Kidney (tissue), 14 donors: ENCODE measurements around the gene PSTPIP2. TPM values are rescaled to one million over a fixed set of nuclear protein-coding genes. Genes with fewer than 3 reads are reported as not detected.

Source experiments
- DNase-seq, 5 donors: peaks; one replicate each; pipeline ENCODE4 v3.0.0-alpha.2; 2013 to 2020
- FAIRE-seq: peaks from 2 replicates; lab custom pipeline; 2012; peaks lifted over from hg19 to GRCh38; lab: Jason Lieb, UNC
- H3K27ac ChIP-seq, 2 donors: one replicate each; pipeline ENCODE4 v1.7.0; 2013; ENCODE audit warnings: low read depth in 2 of 2, low read length in 2 of 2, inconsistent platforms in 1 of 2
- H3K27me3 ChIP-seq: one replicate; pipeline ENCODE4 v1.7.1; 2013; ENCODE audit warnings: low read length, inconsistent platforms; ENCODE audit not compliant: control insufficient read depth, insufficient read depth
- H3K36me3 ChIP-seq, 3 donors: one replicate each; pipeline versions ENCODE4 v1.7.0 to v1.7.1; 2013; ENCODE audit warnings: low read length in 3 of 3, control low read depth in 1 of 3, inconsistent platforms in 1 of 3; ENCODE audit not compliant: insufficient read depth in 3 of 3, control insufficient read depth in 2 of 3
- H3K4me1 ChIP-seq, 3 donors: one replicate each; pipeline versions ENCODE4 v1.7.0 to v1.7.1; 2013; ENCODE audit warnings: low read length in 3 of 3, inconsistent platforms in 1 of 3, low read depth in 1 of 3; ENCODE audit not compliant: control insufficient read depth in 2 of 3, insufficient read depth in 2 of 3
- H3K4me3 ChIP-seq, 3 donors: one replicate each; pipeline versions ENCODE4 v1.7.0 to v1.8.1; 2013; ENCODE audit warnings: low read length in 3 of 3, control low read depth in 1 of 3, inconsistent platforms in 1 of 3
- H3K9ac ChIP-seq, 3 donors: one replicate each; pipeline versions ENCODE4 v1.7.0 to v1.7.1; 2013; ENCODE audit warnings: low read length in 3 of 3, control low read depth in 1 of 3, inconsistent platforms in 1 of 3
- H3K9me3 ChIP-seq, 3 donors: one replicate each; pipeline versions ENCODE4 v1.7.0 to v1.7.1; 2013; ENCODE audit warnings: low read length in 3 of 3, control low read depth in 1 of 3, inconsistent platforms in 1 of 3; ENCODE audit not compliant: control insufficient read depth in 2 of 3, insufficient read depth in 1 of 3
- CTCF ChIP-seq: IDR thresholded peaks from 3 replicates; pipeline ENCODE4 v1.5.1; 2012; ENCODE audit warnings: mild to moderate bottlenecking, moderate library complexity, borderline replicate concordance; ENCODE audit not compliant: insufficient read depth; ENCODE audit errors: extremely low read depth
- intact Hi-C: fragments of 100-400 bp; cut with DNase I; formaldehyde crosslinking; loops from one replicate; pipeline ENCODE4 v1.11.1; 2022
- polyA plus RNA-seq: library from polyadenylated mRNA; stranded (reverse); fragments of 350-450 nt; fragmentation: Illumina TruSeq; extraction: RNeasy Lipid Tissue Mini Kit (QIAGEN cat#74804); gene quantifications from one replicate; pipeline ENCODE4 v1.2.3, GENCODE V29; 2014; ENCODE audit warnings: low read depth, low replicate concordance; ENCODE audit not compliant: insufficient read depth
- total RNA-seq: library from RNA; stranded (reverse); fragmentation: NEBNext Ultra II Directional; extraction: Animal tissue kit (Norgen Biotek cat#: 25700); gene quantifications from one replicate; pipeline ENCODE4 v1.2.1, GENCODE V29; 2021
- donor health status: control.
- donor health status: control.
- donor health status: control.
- donor health status: control.
- donor health status: control.
- donor health status: DM: yes; HTN: yes; CAD: no.
- donor health status: Normal renal cell carcinoma (clear cell type).

PSTPIP2 gene
- total and polyA plus RNA-seq, 2 donors from 2014 or later = 1.3 to 11.1 TPM

DNA sequence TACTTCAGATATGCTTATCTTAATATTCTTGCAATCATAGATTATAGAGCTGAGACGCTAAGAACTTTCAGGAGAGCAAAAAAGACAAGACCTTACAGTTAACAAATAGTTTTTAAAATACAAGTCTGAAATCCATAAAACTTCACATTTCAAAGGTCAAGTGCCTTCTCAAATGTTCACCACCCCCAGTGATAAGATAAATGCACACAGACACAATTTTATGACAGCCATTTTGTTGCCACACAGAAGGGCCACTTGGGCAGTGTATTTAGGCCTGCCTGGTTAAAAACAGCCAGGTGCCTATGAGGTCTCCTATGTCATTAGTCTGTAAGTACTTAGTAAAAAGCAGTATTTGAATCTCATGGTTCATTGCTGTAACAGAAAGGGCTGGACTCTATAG, 8.1 kb upstream of the PSTPIP2 start:
- intact Hi-C loops = no loop called here
- Histone ChIP-seq H3K9ac (no peak overlapping the region), H3K4me3 (no peak overlapping the region), H3K9me3 (no peaks in the 10 kb centered on the region), H3K27me3 (no peaks in the 10 kb centered on the region), H3K27ac (no peak overlapping the region), H3K4me1 (no peaks in the 10 kb centered on the region), H3K36me3 (peaks cover 0 to 29% (median 6%) of the 10 kb centered on the region in 3 donors)
- DNase-seq = no peak
- no peak for FAIRE-seq
- no peak for TF ChIP-seq CTCF

GRCh38 chr18:46079336-46079735, 7.3 kb upstream of the PSTPIP2 start:
- Histone ChIP-seq H3K27me3 (no peaks in the 10 kb centered on the region), H3K4me3 (no peak overlapping the region), H3K36me3 (peaks cover 0 to 22% (median 6%) of the 10 kb centered on the region in 3 donors), H3K9ac (no peak overlapping the region), H3K27ac (no peak overlapping the region), H3K4me1 (no peaks in the 10 kb centered on the region), H3K9me3 (no peaks in the 10 kb centered on the region)
- intact Hi-C loops = no loop called here
- TF ChIP-seq CTCF = no peak
- DNase-seq (no peak), FAIRE-seq (no peak)

- Histone ChIP-seq H3K4me1 (peaks cover 0 to 13% (median 4%) of the 10 kb centered on the region in 3 donors), H3K4me3 (no peak overlapping the region), H3K36me3 (peaks cover 0 to 6% (median 0%) of the 10 kb centered on the region in 3 donors), H3K27ac (no peak overlapping the region), H3K27me3 (no peaks in the 10 kb centered on the region), H3K9ac (no peak overlapping the region), H3K9me3 (no peaks in the 10 kb centered on the region)
- TF ChIP-seq CTCF = peak; percentile 63
- FAIRE-seq (peak; percentile 98), DNase-seq (peak in 3 of 5 donors; percentile 52 to 87 (median 85))
- intact Hi-C loops = no loop called here
Measured at GRCh38 chr18:46073474-46074331, 1.6 kb upstream of the PSTPIP2 start.
